GM23338 (cell line): ENCODE data around the gene SERPINA1. TPM values are rescaled to one million over a fixed set of nuclear protein-coding genes. Genes with fewer than 3 reads are reported as not detected.

Source experiments
- ATAC-seq: fragments of 200-7000 bp; cut with Tn5 transposase; 3 replicates; pipeline ENCODE4 v1.9.1; 2020
- DNase-seq: peaks from one replicate; pipeline ENCODE4 v3.0.0-alpha.2; 2015; ENCODE audit warnings: low spot score
- H2AFZ ChIP-seq: fragments of 200-600 bp; sonication (generic); 2 replicates; pipeline ENCODE4 v1.8.0; 2016; ENCODE audit warnings: antibody characterized with exemption, mild to moderate bottlenecking, moderate library complexity
- H3F3A ChIP-seq: fragments of 200-600 bp; sonication (generic); replicated peaks from 2 replicates; pipeline ENCODE4 v1.8.0; 2017; ENCODE audit warnings: antibody characterized with exemption, mixed run types, low read depth
- H3K27ac ChIP-seq: fragments of 200-600 bp; sonication (generic); 2 replicates; pipeline ENCODE4 v1.6.1; 2016; ENCODE audit warnings: low read depth
- H3K27me3 ChIP-seq: fragments of 200-600 bp; sonication (generic); 2 replicates; pipeline ENCODE4 v1.8.0; 2016; ENCODE audit warnings: mild to moderate bottlenecking, mixed run types, moderate library complexity; ENCODE audit not compliant: insufficient read depth
- H3K36me3 ChIP-seq: fragments of 200-600 bp; sonication (generic); 2 replicates; pipeline ENCODE4 v1.8.0; 2016; ENCODE audit warnings: mild to moderate bottlenecking; ENCODE audit not compliant: insufficient read depth
- H3K4me1 ChIP-seq: fragments of 200-600 bp; sonication (generic); 2 replicates; pipeline ENCODE4 v1.8.0; 2016; ENCODE audit warnings: mild to moderate bottlenecking, moderate library complexity; ENCODE audit not compliant: insufficient read depth
- H3K4me2 ChIP-seq: fragments of 200-600 bp; sonication (generic); 2 replicates; pipeline ENCODE4 v1.7.1; 2017; ENCODE audit warnings: mixed run types
- H3K4me3 ChIP-seq: fragments of 200-600 bp; sonication (generic); 2 replicates; pipeline ENCODE4 v1.6.1; 2016; ENCODE audit warnings: mixed run types
- H3K79me2 ChIP-seq: fragments of 200-600 bp; sonication (generic); replicated peaks from 2 replicates; pipeline ENCODE4 v1.8.0; 2017; ENCODE audit warnings: mild to moderate bottlenecking; ENCODE audit not compliant: insufficient read depth
- H3K9me2 ChIP-seq: fragments of 200-600 bp; sonication (generic); 2 replicates; pipeline ENCODE4 v1.8.0; 2017; ENCODE audit not compliant: insufficient read depth
- H4K20me1 ChIP-seq: fragments of 200-600 bp; sonication (generic); replicated peaks from 2 replicates; pipeline ENCODE4 v1.8.0; 2017; ENCODE audit warnings: mild to moderate bottlenecking; ENCODE audit not compliant: insufficient read depth
- H3K27ac Mint-ChIP-seq: 2 replicates; pipeline ENCODE4 v1.8.0; 2020; ENCODE audit warnings: inconsistent platforms, mild to moderate bottlenecking, moderate library complexity, mixed read lengths
- H3K27me3 Mint-ChIP-seq: 3 replicates; pipeline ENCODE4 v1.8.0; 2022; ENCODE audit warnings: low read depth, mild to moderate bottlenecking, moderate library complexity, mixed read lengths, inconsistent platforms; ENCODE audit not compliant: insufficient read depth, poor library complexity
- H3K36me3 Mint-ChIP-seq: 3 replicates; pipeline ENCODE4 v1.8.0; 2021; ENCODE audit warnings: low read depth, mild to moderate bottlenecking, inconsistent platforms, moderate library complexity, mixed read lengths
- H3K4me1 Mint-ChIP-seq: 3 replicates; pipeline ENCODE4 v1.8.0; 2020; ENCODE audit warnings: mild to moderate bottlenecking, inconsistent platforms, mixed read lengths
- H3K4me3 Mint-ChIP-seq: 3 replicates; pipeline ENCODE4 v1.8.0; 2021; ENCODE audit warnings: moderate library complexity, mild to moderate bottlenecking, inconsistent platforms, mixed read lengths
- H3K9me3 Mint-ChIP-seq: 3 replicates; pipeline ENCODE4 v1.8.0; 2020; ENCODE audit warnings: moderate library complexity, mild to moderate bottlenecking, inconsistent platforms, mixed read lengths
- CREB1 ChIP-seq: fragments of 250-450 bp; sonication (Bioruptor Pico); IDR thresholded peaks from 2 replicates; pipeline ENCODE4 v1.5.0; 2020; ENCODE audit warnings: low read depth, mild to moderate bottlenecking, moderate library complexity
- EZH2 ChIP-seq: fragments of 200-600 bp; sonication (generic); IDR thresholded peaks from one replicate; pipeline ENCODE4 v1.8.0; 2017; ENCODE audit warnings: antibody characterized with exemption, mild to moderate bottlenecking, low read depth; ENCODE audit not compliant: unreplicated experiment
- STAT1 ChIP-seq: IDR thresholded peaks from one replicate; pipeline ENCODE4 v1.6.1; 2016; ENCODE audit warnings: antibody characterized with exemption; ENCODE audit not compliant: unreplicated experiment
- polyA plus RNA-seq: library from polyadenylated mRNA; unstranded; fragments of >200 nt; fragmentation: Nextera tagmentation; extraction: Ambion mirVana; gene quantifications from 2 replicates; pipeline ENCODE4 v1.2.1, GENCODE V29; 2016
- total RNA-seq: library from RNA; depleted of rRNA; stranded (reverse); fragments of >200 nt; shearing (Covaris generic); gene quantifications from 2 replicates; pipeline ENCODE4 v1.2.3, GENCODE V29; 2014
- TF ChIP-seq, protein P1 (sequence below): IDR thresholded peaks from one replicate; pipeline ENCODE4 v1.6.1; 2018; ENCODE audit warnings: antibody characterized with exemption; ENCODE audit not compliant: unreplicated experiment
- TF ChIP-seq, protein P2 (sequence below), 2 experiments: fragments of 200-600 bp in 1 of 2; sonication (generic) in 1 of 2; conservative IDR thresholded peaks; 2 replicates each; pipeline versions ENCODE4 v1.5.1 to v1.6.1; 2016 to 2017; ENCODE audit warnings: antibody characterized with exemption in 2 of 2, low read depth in 2 of 2, mild to moderate bottlenecking in 2 of 2, moderate library complexity in 1 of 2

SERPINA1 gene
- total and polyA plus RNA-seq, 2 experiments from 2014 or later: not detected

DNA sequence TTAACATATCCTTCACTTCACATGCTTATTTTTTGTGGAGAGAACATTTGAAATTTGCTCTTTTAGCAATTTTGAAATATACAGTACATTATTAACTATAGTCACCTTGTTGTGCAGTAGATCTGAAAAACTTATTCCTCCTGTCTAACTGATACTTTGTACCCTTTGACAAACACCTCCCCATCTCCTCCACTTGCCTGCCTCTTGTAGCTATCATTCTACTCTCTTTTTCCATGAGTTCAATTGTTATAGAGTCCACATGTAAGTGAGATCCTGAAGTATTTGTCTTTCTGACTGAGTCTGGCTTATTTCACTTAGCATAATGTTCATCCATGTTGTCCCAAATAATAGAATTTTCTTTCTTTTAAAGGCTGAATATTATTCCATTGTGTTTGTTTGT is 55.8 kb downstream of the SERPINA1 start:
- no peaks in the 10 kb centered on the region for H3F3A ChIP-seq
- Mint-ChIP-seq H3K4me3 (no peak overlapping the region), H3K27ac (no peak overlapping the region), H3K9me3 (no peaks in the 10 kb centered on the region), H3K4me1 (peaks cover 3% of the 10 kb centered on the region; the same call in 2 of the 3 replicates), H3K36me3 (no peaks in the 10 kb centered on the region), H3K27me3 (peaks cover 3% of the 10 kb centered on the region)
- no peaks in the 10 kb centered on the region for H4K20me1 ChIP-seq
- H3K79me2 ChIP-seq: no peaks in the 10 kb centered on the region
- no peak overlapping the region for H3K4me2 ChIP-seq
- no peak for DNase-seq
- no peak overlapping the region for H3K27ac ChIP-seq
- TF ChIP-seq, protein P1, sequence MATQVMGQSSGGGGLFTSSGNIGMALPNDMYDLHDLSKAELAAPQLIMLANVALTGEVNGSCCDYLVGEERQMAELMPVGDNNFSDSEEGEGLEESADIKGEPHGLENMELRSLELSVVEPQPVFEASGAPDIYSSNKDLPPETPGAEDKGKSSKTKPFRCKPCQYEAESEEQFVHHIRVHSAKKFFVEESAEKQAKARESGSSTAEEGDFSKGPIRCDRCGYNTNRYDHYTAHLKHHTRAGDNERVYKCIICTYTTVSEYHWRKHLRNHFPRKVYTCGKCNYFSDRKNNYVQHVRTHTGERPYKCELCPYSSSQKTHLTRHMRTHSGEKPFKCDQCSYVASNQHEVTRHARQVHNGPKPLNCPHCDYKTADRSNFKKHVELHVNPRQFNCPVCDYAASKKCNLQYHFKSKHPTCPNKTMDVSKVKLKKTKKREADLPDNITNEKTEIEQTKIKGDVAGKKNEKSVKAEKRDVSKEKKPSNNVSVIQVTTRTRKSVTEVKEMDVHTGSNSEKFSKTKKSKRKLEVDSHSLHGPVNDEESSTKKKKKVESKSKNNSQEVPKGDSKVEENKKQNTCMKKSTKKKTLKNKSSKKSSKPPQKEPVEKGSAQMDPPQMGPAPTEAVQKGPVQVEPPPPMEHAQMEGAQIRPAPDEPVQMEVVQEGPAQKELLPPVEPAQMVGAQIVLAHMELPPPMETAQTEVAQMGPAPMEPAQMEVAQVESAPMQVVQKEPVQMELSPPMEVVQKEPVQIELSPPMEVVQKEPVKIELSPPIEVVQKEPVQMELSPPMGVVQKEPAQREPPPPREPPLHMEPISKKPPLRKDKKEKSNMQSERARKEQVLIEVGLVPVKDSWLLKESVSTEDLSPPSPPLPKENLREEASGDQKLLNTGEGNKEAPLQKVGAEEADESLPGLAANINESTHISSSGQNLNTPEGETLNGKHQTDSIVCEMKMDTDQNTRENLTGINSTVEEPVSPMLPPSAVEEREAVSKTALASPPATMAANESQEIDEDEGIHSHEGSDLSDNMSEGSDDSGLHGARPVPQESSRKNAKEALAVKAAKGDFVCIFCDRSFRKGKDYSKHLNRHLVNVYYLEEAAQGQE: no peak
- no peak for TF ChIP-seq CREB1 (CRISPR knock-in tag)
- TF ChIP-seq, protein P2, sequence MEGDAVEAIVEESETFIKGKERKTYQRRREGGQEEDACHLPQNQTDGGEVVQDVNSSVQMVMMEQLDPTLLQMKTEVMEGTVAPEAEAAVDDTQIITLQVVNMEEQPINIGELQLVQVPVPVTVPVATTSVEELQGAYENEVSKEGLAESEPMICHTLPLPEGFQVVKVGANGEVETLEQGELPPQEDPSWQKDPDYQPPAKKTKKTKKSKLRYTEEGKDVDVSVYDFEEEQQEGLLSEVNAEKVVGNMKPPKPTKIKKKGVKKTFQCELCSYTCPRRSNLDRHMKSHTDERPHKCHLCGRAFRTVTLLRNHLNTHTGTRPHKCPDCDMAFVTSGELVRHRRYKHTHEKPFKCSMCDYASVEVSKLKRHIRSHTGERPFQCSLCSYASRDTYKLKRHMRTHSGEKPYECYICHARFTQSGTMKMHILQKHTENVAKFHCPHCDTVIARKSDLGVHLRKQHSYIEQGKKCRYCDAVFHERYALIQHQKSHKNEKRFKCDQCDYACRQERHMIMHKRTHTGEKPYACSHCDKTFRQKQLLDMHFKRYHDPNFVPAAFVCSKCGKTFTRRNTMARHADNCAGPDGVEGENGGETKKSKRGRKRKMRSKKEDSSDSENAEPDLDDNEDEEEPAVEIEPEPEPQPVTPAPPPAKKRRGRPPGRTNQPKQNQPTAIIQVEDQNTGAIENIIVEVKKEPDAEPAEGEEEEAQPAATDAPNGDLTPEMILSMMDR (conservative IDR thresholded peaks at IDR 0.05; ENCODE audit: low read depth in 2 of 2): no peak
- no peak for TF ChIP-seq STAT1
- no peak overlapping the region for H3K4me3 ChIP-seq
- no peaks in the 10 kb centered on the region for H3K27me3 ChIP-seq
- H2AFZ ChIP-seq: no peak overlapping the region
- ATAC-seq: no peak
- H3K4me1 ChIP-seq: no peaks in the 10 kb centered on the region
- no peaks in the 10 kb centered on the region for H3K9me2 ChIP-seq
- H3K36me3 ChIP-seq: no peaks in the 10 kb centered on the region

DNA sequence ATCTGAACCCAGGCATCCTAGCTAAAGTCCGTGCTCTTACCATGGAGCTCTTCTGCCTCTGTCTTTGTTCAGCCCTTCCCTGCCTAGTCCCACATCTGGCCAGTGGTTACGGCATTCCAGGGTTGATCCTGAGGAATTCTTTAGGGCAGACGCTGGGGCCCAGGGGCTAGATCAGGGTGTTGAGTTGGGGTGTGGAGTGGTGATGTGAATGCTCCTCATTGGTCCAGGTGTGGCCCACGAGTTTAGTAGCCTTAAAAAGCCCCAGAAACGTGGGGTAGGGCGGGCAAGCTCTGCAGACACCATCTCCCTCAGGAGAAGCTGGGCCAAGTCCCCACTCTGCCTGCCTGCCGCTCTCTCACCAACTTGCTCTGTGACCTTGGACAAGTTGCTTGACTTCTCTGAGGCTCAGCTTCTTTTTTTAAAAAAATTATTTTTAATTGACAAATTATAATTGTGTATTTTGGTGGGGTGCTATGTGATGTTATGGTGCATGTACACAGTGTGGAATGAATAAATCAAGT is 56.3 kb downstream of the SERPINA1 start:
- Mint-ChIP-seq H3K4me1 (peaks cover 6% of the 10 kb centered on the region; the same call in 2 of the 3 replicates), H3K4me3 (no peak overlapping the region), H3K36me3 (no peaks in the 10 kb centered on the region), H3K9me3 (no peaks in the 10 kb centered on the region), H3K27ac (no peak overlapping the region), H3K27me3 (peaks cover 3% of the 10 kb centered on the region)
- Histone ChIP-seq H4K20me1 (no peaks in the 10 kb centered on the region), H3K27ac (no peak overlapping the region), H3K36me3 (no peaks in the 10 kb centered on the region), H2AFZ (no peak overlapping the region), H3K4me1 (no peaks in the 10 kb centered on the region), H3K4me2 (no peak overlapping the region), H3K4me3 (no peak overlapping the region), H3F3A (no peaks in the 10 kb centered on the region), H3K9me2 (no peaks in the 10 kb centered on the region), H3K27me3 (no peaks in the 10 kb centered on the region), H3K79me2 (no peaks in the 10 kb centered on the region)
- DNase-seq (no peak), ATAC-seq (no peak)
- TF ChIP-seq EZH2: no peak
